Measurements from ENCODE around the gene PNLIPRP1.

GRCh38 chr10:116593139-116593740 lies 2.5 kb downstream of the PNLIPRP1 start:
- TF ChIP-seq, protein P1, sequence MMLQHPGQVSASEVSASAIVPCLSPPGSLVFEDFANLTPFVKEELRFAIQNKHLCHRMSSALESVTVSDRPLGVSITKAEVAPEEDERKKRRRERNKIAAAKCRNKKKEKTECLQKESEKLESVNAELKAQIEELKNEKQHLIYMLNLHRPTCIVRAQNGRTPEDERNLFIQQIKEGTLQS (IDR thresholded peaks at IDR 0.05): no peak
- TF ChIP-seq EZH2 (IDR thresholded peaks at IDR 0.05): no peak
- TF ChIP-seq POLR2A (IDR thresholded peaks at IDR 0.05; ENCODE audit: borderline replicate concordance, extremely low read depth, insufficient read depth, insufficient read length): no peak
- TF ChIP-seq MAX (IDR thresholded peaks at IDR 0.05): no peak
- no peak for TF ChIP-seq CTCF (IDR thresholded peaks at IDR 0.05 in 2 of 3, conservative IDR thresholded peaks at IDR 0.05 in 1 of 3; ENCODE audit: borderline replicate concordance in 1 of 3, insufficient read depth in 1 of 3, low read depth in 2 of 3, low read length in 2 of 3)
- TF ChIP-seq CEBPB (IDR thresholded peaks at IDR 0.05; ENCODE audit: low read depth): no peak
- TF ChIP-seq ZNF274 (IDR thresholded peaks at IDR 0.05; ENCODE audit: low read depth, low read length): no peak
- TF ChIP-seq JUND (IDR thresholded peaks at IDR 0.05): no peak
